Metanephros (tissue), 2 donors: ENCODE measurements around the gene CCDC185. TPM values are rescaled to one million over a fixed set of nuclear protein-coding genes. Genes with fewer than 3 reads are reported as not detected.

Experiments used
- small RNA-seq: library from RNA; depleted of rRNA; stranded (forward); fragments of <200 nt; gene quantifications from one replicate; pipeline ENCODE3, GENCODE V24; 2014; ENCODE audit warnings: low replicate concordance
- total RNA-seq: library from RNA; depleted of rRNA; stranded (reverse); fragments of >200 nt; gene quantifications from one replicate; pipeline ENCODE4 v1.2.3, GENCODE V29; 2014

CCDC185 gene
- not detected for total RNA-seq

GRCh38 chr1:223393275-223394214, at the start of gene CCDC185:
Gene CCDC185 (plus strand): TSS chr1:223393415. CDS start chr1:223393476, 61 bp downstream.

GRCh38 chr1:223363856-223364684, 29.1 kb upstream of the CCDC185 start, which contains the start of gene SUSD4:
Gene SUSD4 (minus strand): TSS chr1:223364176. CDS start chr1:223363425, 751 bp downstream.

Small RNA genes lying within 50 kb of the gene (small RNA-seq; reads per million reads assigned to genes)
- not detected for gene RNU4-57P

Other genes starting within 250 kb of the CCDC185 start
- 17.2 TPM for gene SUSD4, start 29.2 kb upstream of the CCDC185 start, total RNA-seq